Left hindlimb (tissue), 1 donor: ENCODE measurements around the gene FUT2.

ENCODE experiments used
- DNase-seq: peaks from one replicate; pipeline ENCODE4 v3.0.0-alpha.2; 2018

Gene FUT2

DNA sequence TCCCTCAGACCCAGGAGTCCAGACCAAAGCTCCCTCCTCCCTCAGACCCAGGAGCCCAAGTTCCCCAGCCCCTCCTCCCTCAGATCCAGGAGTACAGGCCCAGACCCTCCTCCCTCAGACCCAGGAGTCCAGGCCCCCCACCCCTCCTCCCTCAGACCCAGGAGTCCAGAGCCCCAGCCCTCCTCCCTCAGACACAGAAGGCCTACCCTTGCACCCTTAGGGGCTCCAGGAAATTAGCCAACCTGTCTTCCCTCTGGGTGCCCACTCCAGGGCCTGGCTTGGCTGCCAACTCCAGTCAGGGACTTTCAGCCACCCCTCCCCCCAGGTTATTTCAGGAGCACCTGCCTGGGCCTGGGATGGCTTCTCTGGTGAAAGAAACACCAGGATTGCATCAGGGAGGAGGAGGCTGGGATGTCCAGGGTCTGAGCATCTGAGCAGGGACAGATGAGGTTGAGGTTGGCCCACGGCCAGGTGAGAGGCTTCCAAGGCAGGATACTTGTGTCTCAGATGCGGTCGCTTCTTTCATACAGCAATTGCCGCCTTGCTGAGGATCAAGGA lies 59.4 kb downstream of the FUT2 start, which contains the start of gene FGF21:
FGF21 (plus strand) TSS at position 441 of the 558 bp plus-strand sequence. CDS start 713 bp downstream, outside the sequence.
- no peak for DNase-seq
